CD4-positive, alpha-beta T cell (primary cell): ENCODE measurements around the gene SPATS2L. TPM values are rescaled to one million over a fixed set of nuclear protein-coding genes. Genes with fewer than 3 reads are reported as not detected.

Source experiments
- ATAC-seq: fragments of 200-7000 bp; cut with Tn5 transposase; one replicate; pipeline ENCODE4 v1.10.0; 2022; ENCODE audit warnings: mild to moderate bottlenecking; ENCODE audit not compliant: poor library complexity
- CTCF ChIA-PET: fragments of 350-600 bp; sonication (Branson Sonifier 250); formaldehyde crosslinking; loops from one replicate; lab custom pipeline; 2021; ENCODE audit warnings: antibody characterized with exemption, inconsistent platforms; lab: Charles Lee
- POLR2A ChIA-PET: fragments of 350-600 bp; sonication (Branson Sonifier 250); formaldehyde crosslinking; loops from one replicate; lab custom pipeline; 2021; ENCODE audit warnings: antibody characterized with exemption, inconsistent platforms; lab: Charles Lee
- DNase-seq, 14 experiments: peaks; one replicate each; pipeline ENCODE4 v3.0.0-alpha.2; 2013 to 2020; ENCODE audit warnings: mixed read lengths in 2 of 14
- H3K27ac ChIP-seq, 2 donors: one replicate each; pipeline versions ENCODE4 v1.5.1 to v1.7.0; 2013; ENCODE audit warnings: low read length in 2 of 2, low read depth in 1 of 2, mild to moderate bottlenecking in 1 of 2
- H3K27me3 ChIP-seq, 2 experiments: 1 replicate in 1 of 2; 2 replicates in 1 of 2; pipeline versions ENCODE4 v1.6.1 to v1.7.0; 2013; ENCODE audit warnings: low read length in 2 of 2, control low read depth in 1 of 2, mild to moderate bottlenecking in 1 of 2, moderate library complexity in 1 of 2; ENCODE audit not compliant: insufficient read depth in 2 of 2, control insufficient read depth in 1 of 2
- H3K36me3 ChIP-seq: one replicate; pipeline ENCODE4 v1.6.1; 2013; ENCODE audit warnings: low read length, control low read depth; ENCODE audit not compliant: insufficient read depth
- H3K4me1 ChIP-seq: one replicate; pipeline ENCODE4 v1.6.1; 2013; ENCODE audit warnings: low read length, control low read depth; ENCODE audit not compliant: insufficient read depth
- H3K4me3 ChIP-seq: one replicate; pipeline ENCODE4 v1.5.1; 2013; ENCODE audit warnings: mild to moderate bottlenecking, low read length, moderate library complexity
- H3K9me3 ChIP-seq, 2 experiments: 1 replicate in 1 of 2; 2 replicates in 1 of 2; pipeline versions ENCODE4 v1.6.1 to v1.7.0; 2013; ENCODE audit warnings: low read length in 2 of 2, mild to moderate bottlenecking in 2 of 2, control low read depth in 1 of 2, moderate library complexity in 1 of 2; ENCODE audit not compliant: control insufficient read depth in 1 of 2, insufficient read depth in 1 of 2
- H3K27ac Mint-ChIP-seq: one replicate; pipeline ENCODE4 v1.8.0; 2020; ENCODE audit warnings: mixed read lengths
- H3K27me3 Mint-ChIP-seq: one replicate; pipeline ENCODE4 v1.8.0; 2021; ENCODE audit warnings: mixed read lengths
- H3K36me3 Mint-ChIP-seq: one replicate; pipeline ENCODE4 v1.8.0; 2021; ENCODE audit warnings: low read depth, mixed read lengths
- H3K4me1 Mint-ChIP-seq: one replicate; pipeline ENCODE4 v1.8.0; 2021; ENCODE audit warnings: low read depth, mixed read lengths
- H3K4me3 Mint-ChIP-seq: one replicate; pipeline ENCODE4 v1.8.0; 2020; ENCODE audit warnings: mild to moderate bottlenecking, mixed read lengths
- H3K9me3 Mint-ChIP-seq: one replicate; pipeline ENCODE4 v1.8.0; 2020; ENCODE audit warnings: mixed read lengths
- intact Hi-C, 2 experiments: fragments of 100-400 bp; cut with DNase I in 1 of 2; cut with micrococcal nuclease in 1 of 2; formaldehyde crosslinking; loops; one replicate each; pipeline versions ENCODE4 v1.15.1 to v1.9.0; 2023 to 2025; cut with DNase I, micrococcal nuclease
- total RNA-seq, 174 experiments: library from RNA in 2 of 174; stranded (reverse) in 2 of 174; gene quantifications; one replicate each; pipeline ENCODE4 v1.2.3 and lab custom pipeline; 2021 to 2026
- TF ChIP-seq, protein P1 (sequence below): fragments of 200-600 bp; IDR thresholded peaks from one replicate; pipeline ENCODE4 v1.8.0; 2022; ENCODE audit warnings: antibody characterized with exemption, mild to moderate bottlenecking

Gene SPATS2L
- total RNA-seq, 2 experiments from 2014 or later = 4.0 to 4.4 TPM

GRCh38 chr2:200496696-200497095 is 190.2 kb downstream of the SPATS2L start:
- no peak for ATAC-seq
- H3K27me3 Mint-ChIP-seq = no peaks in the 10 kb centered on the region
- Histone ChIP-seq H3K27me3 (no peaks in the 10 kb centered on the region), H3K27ac (no peak overlapping the region), H3K4me3 (no peak overlapping the region), H3K9me3 (no peaks in the 10 kb centered on the region), H3K36me3 (peaks cover 65% of the 10 kb centered on the region), H3K4me1 (no peaks in the 10 kb centered on the region)
- intact Hi-C loops = no loop called here
- no peaks in the 10 kb centered on the region for H3K9me3 Mint-ChIP-seq
- peaks cover 76% of the 10 kb centered on the region for H3K36me3 Mint-ChIP-seq
- H3K27ac Mint-ChIP-seq = no peak overlapping the region
- POLR2A ChIA-PET = no interaction called here
- CTCF ChIA-PET = interaction anchor here (1.4 to 1.9 kb wide), 2 partner anchors 12 to 13 kb away, joined by 3 to 6 read pairs; partner anchors contain the start of gene KCTD18
- no peak for DNase-seq
- H3K4me3 Mint-ChIP-seq = no peak overlapping the region
- no peaks in the 10 kb centered on the region for H3K4me1 Mint-ChIP-seq
- TF ChIP-seq, protein P1, sequence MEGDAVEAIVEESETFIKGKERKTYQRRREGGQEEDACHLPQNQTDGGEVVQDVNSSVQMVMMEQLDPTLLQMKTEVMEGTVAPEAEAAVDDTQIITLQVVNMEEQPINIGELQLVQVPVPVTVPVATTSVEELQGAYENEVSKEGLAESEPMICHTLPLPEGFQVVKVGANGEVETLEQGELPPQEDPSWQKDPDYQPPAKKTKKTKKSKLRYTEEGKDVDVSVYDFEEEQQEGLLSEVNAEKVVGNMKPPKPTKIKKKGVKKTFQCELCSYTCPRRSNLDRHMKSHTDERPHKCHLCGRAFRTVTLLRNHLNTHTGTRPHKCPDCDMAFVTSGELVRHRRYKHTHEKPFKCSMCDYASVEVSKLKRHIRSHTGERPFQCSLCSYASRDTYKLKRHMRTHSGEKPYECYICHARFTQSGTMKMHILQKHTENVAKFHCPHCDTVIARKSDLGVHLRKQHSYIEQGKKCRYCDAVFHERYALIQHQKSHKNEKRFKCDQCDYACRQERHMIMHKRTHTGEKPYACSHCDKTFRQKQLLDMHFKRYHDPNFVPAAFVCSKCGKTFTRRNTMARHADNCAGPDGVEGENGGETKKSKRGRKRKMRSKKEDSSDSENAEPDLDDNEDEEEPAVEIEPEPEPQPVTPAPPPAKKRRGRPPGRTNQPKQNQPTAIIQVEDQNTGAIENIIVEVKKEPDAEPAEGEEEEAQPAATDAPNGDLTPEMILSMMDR = no peak

GRCh38 chr2:200498402-200499162 is 192.1 kb downstream of the SPATS2L start:
- no peaks in the 10 kb centered on the region for H3K9me3 Mint-ChIP-seq
- CTCF ChIA-PET = interaction anchor here (1.1 to 1.9 kb wide), 3 partner anchors 12 to 17 kb away, joined by 3 to 6 read pairs (median 3); partner anchors contain the start of gene KCTD18

GRCh38 chr2:200502196-200502595 is 195.7 kb downstream of the SPATS2L start:
- H3K36me3 Mint-ChIP-seq = peaks cover 68% of the 10 kb centered on the region
- DNase-seq (no peak), ATAC-seq (no peak)
- Histone ChIP-seq H3K4me1 (no peaks in the 10 kb centered on the region), H3K27me3 (no peaks in the 10 kb centered on the region), H3K9me3 (no peaks in the 10 kb centered on the region), H3K27ac (no peak overlapping the region), H3K36me3 (peaks cover 40% of the 10 kb centered on the region), H3K4me3 (no peak overlapping the region)
- peaks cover 31% of the 10 kb centered on the region for H3K4me1 Mint-ChIP-seq
- H3K9me3 Mint-ChIP-seq = no peaks in the 10 kb centered on the region
- no peaks in the 10 kb centered on the region for H3K27me3 Mint-ChIP-seq
- no peak overlapping the region for H3K4me3 Mint-ChIP-seq
- TF ChIP-seq, protein P1 = no peak
- intact Hi-C loops = no loop called here
- H3K27ac Mint-ChIP-seq = no peak overlapping the region
- ChIA-PET CTCF (interaction anchor here (0.7 kb wide), 1 partner anchor 1809 kb away, joined by 3 read pairs; no protein-coding TSS in a partner anchor), POLR2A (interaction anchor here (1.0 kb wide), 1 partner anchor 24 kb away, joined by 5 read pairs; the partner anchor contains the start of gene SGO2)

More at GRCh38 chr2:200498402-200499162, 192.1 kb downstream of the SPATS2L start:
- Histone ChIP-seq H3K27ac (no peak overlapping the region), H3K27me3 (no peaks in the 10 kb centered on the region), H3K4me1 (no peaks in the 10 kb centered on the region), H3K9me3 (no peaks in the 10 kb centered on the region), H3K36me3 (peaks cover 54% of the 10 kb centered on the region), H3K4me3 (no peak overlapping the region)
- peaks cover 5% of the 10 kb centered on the region for H3K4me1 Mint-ChIP-seq
- TF ChIP-seq, protein P1 = no peak
- intact Hi-C loops = no loop called here
- H3K27ac Mint-ChIP-seq = no peak overlapping the region
- H3K4me3 Mint-ChIP-seq = no peak overlapping the region
- H3K36me3 Mint-ChIP-seq = peaks cover 74% of the 10 kb centered on the region
- POLR2A ChIA-PET = no interaction called here
- ATAC-seq (no peak), DNase-seq (no peak)
- no peaks in the 10 kb centered on the region for H3K27me3 Mint-ChIP-seq
